ENCODE measurements around the gene FUT7.
"Not testable (repeated sequence)": the region's sequence is repeated elsewhere in the genome, so short reads cannot be mapped to it uniquely, and the experiment has no call there.

The FUT7 gene

GRCh38 chr9:137006116-137007003 is 25.5 kb downstream of the FUT7 start:
- Histone ChIP-seq H3K9me3 (ENCODE audit: control insufficient read depth, insufficient read depth, low read length) (no peaks in the 10 kb centered on the region), H3K36me3 (ENCODE audit: insufficient read depth, low read length) (no peaks in the 10 kb centered on the region), H3K4me1 (ENCODE audit: insufficient read depth, low read length) (no peaks in the 10 kb centered on the region), H3K9ac (ENCODE audit: low read depth, low read length) (no peak overlapping the region)

GRCh38 chr9:137004285-137004684 is 27.6 kb downstream of the FUT7 start:
- H3K4me1 ChIP-seq (ENCODE audit: insufficient read depth, low read length); H3K36me3 ChIP-seq (ENCODE audit: insufficient read depth, low read length); H3K9me3 ChIP-seq (ENCODE audit: control insufficient read depth, insufficient read depth, low read length); H3K9ac ChIP-seq (ENCODE audit: low read depth, low read length): not testable (repeated sequence)

GRCh38 chr9:137002646-137003041 is 29.2 kb downstream of the FUT7 start:
- H3K4me1 ChIP-seq (ENCODE audit: insufficient read depth, low read length), result no peaks in the 10 kb centered on the region
- no peak overlapping the region for H3K9ac ChIP-seq (ENCODE audit: low read depth, low read length)
- H3K9me3 ChIP-seq (ENCODE audit: control insufficient read depth, insufficient read depth, low read length), result no peaks in the 10 kb centered on the region

GRCh38 chr9:137001857-137002645 is 29.8 kb downstream of the FUT7 start:
- Histone ChIP-seq H3K4me1 (ENCODE audit: insufficient read depth, low read length) (peaks cover 4% of the 10 kb centered on the region; the same call in 1 of the 2 replicates), H3K9me3 (ENCODE audit: control insufficient read depth, insufficient read depth, low read length) (no peaks in the 10 kb centered on the region), H3K36me3 (ENCODE audit: insufficient read depth, low read length) (no peaks in the 10 kb centered on the region), H3K9ac (ENCODE audit: low read depth, low read length) (no peak overlapping the region)

More at GRCh38 chr9:137002646-137003041, 29.2 kb downstream of the FUT7 start:
- H3K36me3 ChIP-seq (ENCODE audit: insufficient read depth, low read length), result no peaks in the 10 kb centered on the region

GRCh38 chr9:137000177-137000930 is 31.5 kb downstream of the FUT7 start:
- H3K9me3 ChIP-seq (ENCODE audit: control insufficient read depth, insufficient read depth, low read length), result no peaks in the 10 kb centered on the region
- H3K9ac ChIP-seq (ENCODE audit: low read depth, low read length), result no peak overlapping the region
- peaks cover 4% of the 10 kb centered on the region; the same call in 1 of the 2 replicates for H3K4me1 ChIP-seq (ENCODE audit: insufficient read depth, low read length)
- H3K36me3 ChIP-seq (ENCODE audit: insufficient read depth, low read length), result no peaks in the 10 kb centered on the region

GRCh38 chr9:136997830-136998234 is 34.1 kb downstream of the FUT7 start:
- H3K36me3 ChIP-seq (ENCODE audit: insufficient read depth, low read length), result no peaks in the 10 kb centered on the region
- H3K9me3 ChIP-seq (ENCODE audit: control insufficient read depth, insufficient read depth, low read length), result no peaks in the 10 kb centered on the region
- H3K9ac ChIP-seq (ENCODE audit: low read depth, low read length), result no peak overlapping the region
- peaks cover 4% of the 10 kb centered on the region; the same call in 1 of the 2 replicates for H3K4me1 ChIP-seq (ENCODE audit: insufficient read depth, low read length)

- Histone ChIP-seq H3K4me1 (ENCODE audit: insufficient read depth, low read length) (peaks cover 4% of the 10 kb centered on the region; the same call in 1 of the 2 replicates), H3K36me3 (ENCODE audit: insufficient read depth, low read length) (no peaks in the 10 kb centered on the region), H3K9me3 (ENCODE audit: control insufficient read depth, insufficient read depth, low read length) (no peaks in the 10 kb centered on the region), H3K9ac (ENCODE audit: low read depth, low read length) (no peak overlapping the region)
These were observed 34.5 kb downstream of the FUT7 start for GRCh38 chr9:136997371-136997770.

GRCh38 chr9:136996361-136997292 is 35.3 kb downstream of the FUT7 start, which contains the start of gene CLIC3:
Gene CLIC3, minus strand, starts transcription at chr9:136996568. Its CDS starts 25 bp downstream, at chr9:136996543.
- Histone ChIP-seq H3K9me3 (ENCODE audit: control insufficient read depth, insufficient read depth, low read length) (no peaks in the 10 kb centered on the region), H3K9ac (ENCODE audit: low read depth, low read length) (peak within 1 kb of the TSS; percentile 7; the same call in 1 of the 2 replicates), H3K36me3 (ENCODE audit: insufficient read depth, low read length) (no peaks in the 10 kb centered on the region), H3K4me1 (ENCODE audit: insufficient read depth, low read length) (peaks cover 4% of the 10 kb centered on the region; the same call in 1 of the 2 replicates)

- H3K9me3 ChIP-seq (ENCODE audit: control insufficient read depth, insufficient read depth, low read length), result no peaks in the 10 kb centered on the region
- H3K4me1 ChIP-seq (ENCODE audit: insufficient read depth, low read length), result peaks cover 4% of the 10 kb centered on the region; the same call in 1 of the 2 replicates
- H3K36me3 ChIP-seq (ENCODE audit: insufficient read depth, low read length), result no peaks in the 10 kb centered on the region
- H3K9ac ChIP-seq (ENCODE audit: low read depth, low read length), result no peak overlapping the region
These were observed 36.0 kb downstream of the FUT7 start for GRCh38 chr9:136995772-136996311.

- peaks cover 4% of the 10 kb centered on the region; the same call in 1 of the 2 replicates for H3K4me1 ChIP-seq (ENCODE audit: insufficient read depth, low read length)
These were observed 36.5 kb downstream of the FUT7 start for GRCh38 chr9:136995362-136995761.

GRCh38 chr9:136994888-136995230 is 37.0 kb downstream of the FUT7 start:
- H3K9me3 ChIP-seq (ENCODE audit: control insufficient read depth, insufficient read depth, low read length), result peaks cover 4% of the 10 kb centered on the region; the same call in 1 of the 2 replicates
- H3K9ac ChIP-seq (ENCODE audit: low read depth, low read length), result no peak overlapping the region; the same call in 1 of the 2 replicates
- H3K36me3 ChIP-seq (ENCODE audit: insufficient read depth, low read length), result no peaks in the 10 kb centered on the region
- H3K4me1 ChIP-seq (ENCODE audit: insufficient read depth, low read length), result peaks cover 4% of the 10 kb centered on the region; the same call in 1 of the 2 replicates

More at GRCh38 chr9:136995362-136995761, 36.5 kb downstream of the FUT7 start:
- Histone ChIP-seq H3K9me3 (ENCODE audit: control insufficient read depth, insufficient read depth, low read length) (peaks cover 3% of the 10 kb centered on the region; the same call in 1 of the 2 replicates), H3K36me3 (ENCODE audit: insufficient read depth, low read length) (no peaks in the 10 kb centered on the region), H3K9ac (ENCODE audit: low read depth, low read length) (no peak overlapping the region; the same call in 1 of the 2 replicates)

GRCh38 chr9:136994180-136994887 is 37.6 kb downstream of the FUT7 start:
- H3K4me1 ChIP-seq (ENCODE audit: insufficient read depth, low read length), result peaks cover 4% of the 10 kb centered on the region; the same call in 1 of the 2 replicates
- H3K9me3 ChIP-seq (ENCODE audit: control insufficient read depth, insufficient read depth, low read length), result peaks cover 4% of the 10 kb centered on the region; the same call in 1 of the 2 replicates
- no peaks in the 10 kb centered on the region for H3K36me3 ChIP-seq (ENCODE audit: insufficient read depth, low read length)
- H3K9ac ChIP-seq (ENCODE audit: low read depth, low read length), result no peak overlapping the region; the same call in 1 of the 2 replicates
